Renal pelvis (tissue), 4 donors: ENCODE data around the gene SLC38A10. TPM values are rescaled to one million over a fixed set of nuclear protein-coding genes. Genes with fewer than 3 reads are reported as not detected.
"Not testable (repeated sequence)": the region's sequence is repeated elsewhere in the genome, so short reads cannot be mapped to it uniquely, and the experiment has no call there.

Experiments
- DNase-seq: peaks from one replicate; pipeline ENCODE4 v3.0.0-alpha.2; 2013
- polyA plus RNA-seq, 3 donors: library from polyadenylated mRNA; unstranded; fragments of 120-200 nt; gene quantifications; one replicate each; pipeline ENCODE4 v1.2.1, GENCODE V29; 2013; ENCODE audit not compliant: insufficient read length in 3 of 3

The SLC38A10 gene
- polyA plus RNA-seq, 3 donors: 66.8 to 82.5 (median 71.3) TPM

DNA sequence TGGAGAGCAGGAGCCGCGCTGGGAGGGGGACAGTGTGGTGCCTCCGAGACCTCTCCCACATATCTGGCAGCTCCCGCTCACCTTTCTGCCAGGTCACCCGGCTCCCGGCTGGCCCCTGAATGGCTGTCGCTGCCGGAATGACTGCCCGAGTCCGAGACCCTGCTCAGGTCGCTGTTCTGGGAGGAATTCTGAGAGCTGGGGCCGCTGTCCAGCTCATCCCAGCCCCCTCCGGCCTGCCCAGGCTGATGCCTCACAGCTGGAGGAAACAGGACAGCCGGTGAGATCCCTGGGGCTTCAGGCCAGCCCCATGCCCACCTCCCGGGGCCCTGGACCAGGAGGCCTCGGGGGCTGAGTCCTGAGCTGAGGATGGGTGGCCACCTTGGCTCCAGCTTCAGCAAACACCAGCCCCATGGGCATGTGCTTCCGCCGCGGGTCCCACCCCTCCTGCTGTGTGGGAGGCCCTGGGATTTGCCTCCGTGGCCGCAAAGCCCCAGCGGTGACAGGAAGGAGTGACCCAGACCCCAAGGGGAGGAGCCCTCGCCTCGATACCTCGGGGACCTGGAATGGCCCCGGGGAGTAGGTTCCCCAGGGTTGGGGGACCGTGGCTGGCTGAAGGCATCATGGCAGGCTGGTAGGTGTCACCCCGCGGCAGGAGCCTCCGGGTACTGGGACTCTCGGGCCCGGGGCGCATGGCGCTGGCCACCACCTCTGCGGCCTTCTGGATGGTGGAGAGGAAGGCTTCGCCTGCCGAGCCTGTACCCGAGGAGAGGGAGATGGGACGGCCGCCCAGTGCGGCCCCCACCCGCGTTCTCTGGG is 63.1 kb downstream of the SLC38A10 start:
- no peak for DNase-seq

DNA sequence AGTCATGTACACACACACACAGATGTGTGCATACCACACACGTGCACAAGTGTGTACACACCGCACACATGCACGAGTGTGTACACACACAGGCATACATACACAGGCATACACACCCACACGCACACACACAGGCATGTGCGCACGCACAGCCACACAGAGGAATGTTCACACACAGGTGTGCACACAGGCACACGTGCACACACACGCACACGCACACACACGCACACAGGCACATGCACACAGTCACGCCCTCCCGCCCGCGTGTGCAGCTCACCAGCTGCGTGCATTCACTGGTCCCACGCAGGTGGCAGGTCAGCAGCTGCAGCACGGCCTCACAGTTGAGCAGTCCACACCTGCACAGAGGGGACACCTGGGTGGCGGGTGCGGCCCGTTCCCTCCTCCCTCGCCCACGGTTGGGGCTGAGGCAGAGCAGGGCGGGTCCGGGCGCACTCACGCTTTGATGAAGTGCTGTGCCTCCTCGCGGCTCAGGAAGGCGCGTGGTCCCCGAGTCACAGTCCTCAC is 63.9 kb downstream of the SLC38A10 start:
- no peak for DNase-seq

DNA sequence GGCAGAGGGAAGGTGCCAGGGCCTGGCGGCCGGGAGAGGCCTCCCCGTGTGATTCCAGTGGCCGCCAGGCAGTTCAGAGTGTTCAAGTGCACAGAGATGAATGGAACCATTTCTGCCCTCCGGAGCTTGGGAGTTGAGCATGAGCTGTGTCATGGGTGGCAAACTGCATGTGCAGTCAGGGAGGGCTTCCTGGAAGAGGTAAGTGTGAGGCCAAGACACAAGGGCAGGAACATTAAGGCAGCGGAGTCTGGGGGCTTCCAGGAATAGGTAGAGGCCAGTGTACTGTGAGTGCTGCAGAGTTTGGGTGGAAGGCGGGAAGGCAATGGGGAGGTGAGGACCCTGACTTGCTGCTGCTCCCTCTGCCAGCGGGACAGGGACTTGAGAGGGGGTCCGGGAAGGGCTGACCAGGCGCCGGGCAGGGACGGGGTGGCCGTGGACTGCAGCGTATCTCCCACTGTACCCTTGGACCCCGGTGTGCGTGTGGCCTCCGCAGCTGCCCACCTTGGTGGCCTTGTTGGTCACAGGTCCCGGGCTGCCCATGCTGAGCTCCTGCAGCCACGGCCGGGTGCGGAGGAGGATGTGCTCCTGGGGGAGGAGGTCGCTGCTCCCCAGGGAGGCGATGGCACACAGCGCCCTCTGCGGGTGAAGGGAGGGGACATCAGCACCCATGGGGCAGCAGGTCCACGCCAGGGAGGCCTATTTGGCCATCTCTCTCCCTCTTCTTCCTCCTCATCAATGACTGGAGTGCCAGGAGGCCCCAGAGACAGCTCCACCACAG is 64.9 kb downstream of the SLC38A10 start:
- DNase-seq: no peak

DNA sequence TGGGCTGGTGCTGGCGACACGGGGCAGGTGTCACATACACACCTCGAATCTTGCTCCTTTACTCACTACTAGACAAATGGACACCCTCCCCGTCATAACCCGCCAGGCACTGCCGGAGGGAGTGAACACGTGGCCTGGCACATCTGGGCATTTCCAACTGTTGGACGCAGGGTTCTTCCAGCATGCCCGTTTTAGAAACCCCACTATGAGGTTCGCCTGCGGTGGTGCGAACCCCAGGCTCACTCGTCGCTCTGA is 65.5 kb downstream of the SLC38A10 start:
- DNase-seq: no peak

DNA sequence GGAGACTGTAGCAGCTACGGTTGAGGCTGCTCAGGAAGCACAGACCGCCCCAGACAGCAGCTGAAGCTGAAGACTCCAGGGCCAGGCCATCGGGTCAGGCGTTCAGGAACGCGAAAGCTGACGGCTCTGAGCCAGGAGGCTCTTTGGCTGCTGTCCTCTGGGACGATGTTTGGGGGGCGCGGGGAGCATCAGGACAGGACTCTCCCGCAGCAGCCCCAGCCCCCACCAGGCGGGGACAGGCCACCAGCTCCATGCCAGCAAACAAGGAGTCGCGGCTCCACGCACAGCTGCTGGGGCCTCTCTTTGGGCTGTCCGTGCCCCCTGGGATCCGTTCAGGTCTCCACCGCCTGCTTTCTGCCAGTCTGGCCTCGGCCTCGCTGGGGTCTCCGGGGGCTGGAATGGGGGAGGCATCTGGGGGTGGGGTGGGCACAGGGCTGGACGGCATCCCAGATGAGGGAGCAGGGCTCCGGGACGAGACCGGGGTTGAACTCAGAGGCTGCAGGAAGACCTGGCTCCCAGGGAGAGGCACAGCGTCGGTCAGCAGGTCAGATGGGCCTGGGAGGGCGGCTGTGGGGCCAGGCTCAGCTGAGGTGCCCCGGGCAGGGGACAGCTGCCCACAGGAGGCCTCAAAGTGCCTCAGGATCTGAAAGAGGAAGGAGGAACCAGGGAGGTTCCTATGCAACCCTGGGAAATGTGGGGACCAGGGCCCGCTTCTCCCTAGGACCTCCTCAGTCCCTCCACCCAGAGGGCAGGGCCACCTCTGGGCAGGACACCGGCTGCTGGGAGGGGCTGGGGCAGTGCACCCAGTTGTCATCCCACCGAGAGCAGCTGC is 66.1 kb downstream of the SLC38A10 start:
- no peak for DNase-seq

DNA sequence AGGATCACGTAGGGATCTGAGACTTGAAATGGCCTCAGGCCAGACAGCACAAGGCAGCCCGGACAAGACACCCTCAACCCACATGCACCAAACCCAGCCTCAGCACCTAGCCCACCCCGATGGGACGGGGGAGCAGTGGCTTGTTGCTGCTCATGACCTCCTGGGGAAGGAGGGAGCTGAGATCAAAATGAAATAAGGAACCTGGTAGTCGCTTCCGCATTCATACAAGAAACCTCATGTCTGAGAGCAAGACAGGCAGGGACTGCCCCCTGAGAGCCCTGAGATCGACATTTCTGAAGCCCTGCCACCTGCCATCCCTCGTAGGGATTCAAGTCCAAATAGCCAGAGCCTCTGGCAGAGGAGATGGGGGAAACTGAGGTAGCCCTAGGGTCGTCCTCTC is 66.7 kb downstream of the SLC38A10 start:
- no peak for DNase-seq

DNA sequence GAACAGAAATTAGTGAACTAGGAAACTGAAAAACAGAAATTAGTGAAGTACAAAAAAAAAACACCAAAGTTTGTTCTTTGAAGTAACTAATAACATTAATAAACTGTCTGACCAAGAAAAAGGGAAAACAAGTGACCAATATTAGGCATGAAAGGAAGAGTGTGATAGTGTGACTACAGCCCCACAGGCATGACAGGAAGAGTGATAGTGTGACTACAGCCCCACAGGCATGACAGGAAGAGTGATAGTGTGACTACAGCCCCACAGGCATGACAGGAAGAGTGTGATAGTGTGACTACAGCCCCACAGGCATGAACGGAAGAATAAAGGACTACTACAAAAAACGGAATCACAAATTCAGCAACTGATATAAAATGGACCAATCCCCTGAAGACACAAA is 67.5 kb downstream of the SLC38A10 start:
- DNase-seq: not testable (repeated sequence)

DNA sequence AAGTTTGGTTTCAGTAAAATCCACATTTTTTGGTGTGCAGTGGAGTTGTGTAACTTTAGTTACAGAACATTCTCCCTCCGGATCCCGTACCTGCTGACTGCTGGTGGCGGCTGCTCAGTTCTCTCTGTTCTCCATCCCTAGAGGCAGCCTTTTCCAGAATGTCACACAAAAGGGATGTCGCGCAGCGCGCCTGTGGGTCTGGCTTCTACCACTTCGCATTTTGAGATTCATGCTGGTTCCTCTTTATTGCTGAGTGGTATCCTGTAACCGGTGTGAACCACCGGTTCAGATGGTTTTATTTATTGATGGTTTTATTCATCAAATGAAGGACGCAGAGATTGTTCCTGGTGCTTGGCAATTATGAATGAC is 71.4 kb downstream of the SLC38A10 start:
- DNase-seq: no peak

DNA sequence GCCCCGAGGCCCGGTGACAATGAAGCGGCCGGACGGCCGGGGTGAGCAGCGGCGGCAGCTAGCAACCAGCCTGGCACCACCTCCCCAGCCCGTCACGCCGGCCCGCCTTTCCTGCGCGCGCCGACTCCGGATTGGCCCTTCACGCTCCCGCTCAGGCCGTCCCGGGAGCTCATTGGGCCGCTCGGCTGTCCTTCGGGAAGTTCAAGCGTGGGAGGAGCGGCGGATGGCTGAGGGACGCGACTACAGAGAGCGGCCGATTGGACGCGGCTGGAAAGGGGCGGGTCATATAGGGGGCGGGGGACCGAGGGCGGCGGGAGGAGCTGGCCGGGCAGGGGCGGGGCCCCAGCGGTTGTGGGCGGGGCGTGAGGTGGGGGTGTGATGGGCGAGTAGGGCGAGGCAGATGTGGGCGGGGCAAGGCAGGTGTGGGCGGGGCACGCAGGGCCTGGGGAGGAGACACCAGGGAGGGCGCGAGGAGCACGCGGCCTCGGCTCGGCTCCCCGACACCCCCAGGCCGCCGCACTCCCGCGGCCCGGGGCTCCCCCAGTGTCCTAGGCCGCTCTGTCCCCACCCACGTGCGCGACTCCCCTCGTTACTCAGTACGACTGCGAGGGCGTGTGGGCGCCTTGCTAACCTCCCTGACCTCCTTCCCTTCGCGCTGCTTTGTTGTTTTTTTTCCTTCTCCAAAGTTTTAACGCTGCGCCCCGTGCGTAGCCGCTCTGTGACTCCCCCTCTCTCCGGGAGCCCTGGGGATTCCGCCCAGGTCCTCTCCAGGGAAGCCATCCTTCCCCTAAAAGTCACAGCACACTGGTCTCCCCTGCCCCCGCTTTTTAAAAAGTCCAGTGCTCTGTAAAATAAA is 72.0 kb downstream of the SLC38A10 start, which contains the start of gene CEP131:
CEP131 (minus strand) TSS at position 60 of the 856 bp plus-strand sequence. CDS start 2,909 bp downstream, outside the sequence.
- DNase-seq: peak; percentile 98

DNA sequence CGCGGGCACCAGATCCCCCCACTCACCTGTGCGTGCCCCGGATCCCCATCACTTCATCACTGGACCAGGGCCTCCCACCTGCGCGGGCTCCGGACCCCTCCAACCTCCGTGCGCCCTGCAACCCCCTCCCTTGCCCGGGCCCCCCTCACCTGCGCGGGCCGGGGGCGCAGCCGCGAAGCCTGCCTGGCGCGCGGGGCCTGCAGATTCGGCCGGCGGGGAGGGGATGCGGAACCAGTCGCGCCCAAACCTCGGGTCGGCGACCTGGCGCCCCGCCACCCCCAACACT is 72.5 kb downstream of the SLC38A10 start:
- no peak for DNase-seq

DNA sequence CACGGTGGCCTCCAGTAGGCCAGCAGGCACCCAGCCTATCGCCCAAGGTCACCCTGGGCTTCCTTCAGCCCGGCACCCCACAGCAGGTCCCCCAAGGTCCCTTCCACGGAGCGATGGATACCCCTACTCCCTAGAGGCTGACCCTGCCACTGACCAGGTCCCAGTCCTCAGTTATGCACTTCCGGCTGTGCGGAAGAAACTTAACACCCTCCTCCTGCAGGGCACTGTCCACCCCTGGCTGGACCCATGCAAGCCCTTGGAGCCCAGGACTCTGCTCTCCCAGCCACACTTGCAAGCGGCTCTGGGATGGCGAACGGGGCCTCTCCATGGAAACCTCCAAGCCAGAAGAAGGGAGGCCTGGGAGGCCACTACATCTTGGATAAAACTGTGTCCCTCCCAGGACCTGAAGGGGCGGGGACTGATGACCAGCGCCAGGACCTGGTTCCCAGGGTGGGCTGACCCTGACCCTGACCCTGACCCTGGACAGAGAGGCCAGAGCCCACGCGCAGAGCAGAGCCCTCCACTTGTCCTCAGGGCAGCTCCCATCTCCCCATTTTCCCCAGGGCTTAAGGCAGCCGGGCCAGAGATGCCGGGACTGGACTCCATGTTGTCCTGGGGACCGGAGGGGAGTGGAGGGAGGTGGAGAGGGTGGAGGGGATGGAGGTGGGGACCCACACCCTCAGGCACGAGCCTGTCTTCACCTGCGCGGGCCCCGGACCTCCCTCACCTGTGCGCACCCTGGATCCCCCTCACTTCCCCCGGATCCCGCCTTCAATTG is 73.1 kb downstream of the SLC38A10 start:
- DNase-seq: no peak

DNA sequence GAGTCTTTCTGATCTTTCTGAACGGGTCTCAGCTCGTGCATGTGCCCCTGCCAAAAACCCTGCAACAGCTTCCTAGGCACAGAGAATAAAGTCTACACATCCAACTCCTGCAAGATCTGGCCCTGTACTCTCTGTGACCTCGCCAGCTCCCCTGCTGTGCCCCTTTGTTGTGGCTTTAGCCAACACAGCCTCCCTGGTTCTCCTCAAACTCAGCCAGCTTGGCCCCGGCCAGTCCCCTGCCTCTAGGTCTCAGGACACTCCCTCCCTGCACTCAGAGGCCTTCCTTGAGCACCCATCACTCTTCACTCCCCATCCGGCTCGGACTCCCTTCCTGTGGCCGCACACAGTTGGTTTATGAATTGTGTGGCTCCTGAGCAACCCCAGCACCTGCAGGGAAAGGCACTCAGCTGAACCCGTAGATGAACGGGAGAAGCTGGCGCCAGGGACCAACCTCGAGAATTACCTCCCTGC is 73.7 kb downstream of the SLC38A10 start:
- no peak for DNase-seq

DNA sequence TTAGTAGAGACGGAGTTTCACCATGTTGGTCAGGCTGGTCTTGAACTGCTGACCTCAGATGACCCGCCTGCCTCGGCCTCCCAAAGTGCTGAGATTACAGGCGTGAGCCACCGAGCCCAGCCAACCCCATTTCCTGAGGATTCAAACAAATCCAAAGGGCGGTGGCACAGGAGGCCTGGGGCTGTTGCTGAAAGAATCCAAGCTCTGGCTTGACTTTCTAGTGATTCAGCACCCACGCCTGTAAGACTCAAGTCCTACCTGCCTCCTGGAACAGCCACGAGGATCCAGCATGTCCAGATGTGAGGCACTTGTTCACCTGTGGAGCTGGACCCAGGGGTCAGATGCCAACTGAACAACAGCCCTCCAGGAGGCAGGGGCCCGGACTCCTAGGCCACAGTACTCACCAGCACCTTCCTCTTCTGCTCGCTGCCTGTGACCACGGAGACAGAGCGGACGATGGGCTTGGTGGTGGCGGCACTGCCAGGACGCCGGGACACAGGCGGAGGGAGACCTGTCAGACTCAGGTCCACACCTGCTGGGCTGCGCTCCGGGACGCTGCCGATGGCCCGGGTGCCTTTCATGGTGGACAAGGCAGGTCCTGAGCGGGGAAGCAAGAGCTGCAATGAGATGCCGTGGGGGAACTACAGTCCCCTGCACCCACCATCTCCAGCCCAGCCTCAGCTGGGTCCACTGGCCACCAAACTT is 75.5 kb downstream of the SLC38A10 start:
- DNase-seq: no peak

DNA sequence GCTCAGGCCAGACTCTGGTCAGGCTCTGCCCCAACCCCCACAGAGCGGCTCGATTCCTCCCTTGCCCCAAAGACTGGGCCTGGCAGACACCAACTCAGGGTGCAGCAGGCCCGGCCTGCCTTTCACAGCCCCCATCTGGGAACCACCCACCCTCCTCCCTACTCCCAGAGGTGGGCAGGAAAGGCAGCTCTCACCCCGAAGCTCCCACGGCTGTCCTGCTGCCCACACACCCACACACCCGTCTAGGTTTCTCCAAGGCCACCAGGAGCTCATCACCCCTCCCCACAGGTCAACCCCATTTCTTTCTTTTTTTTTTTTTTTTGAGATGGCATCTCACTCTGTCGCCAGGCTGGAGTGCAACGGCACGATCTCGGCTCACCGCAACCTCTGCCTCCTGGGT is 76.1 kb downstream of the SLC38A10 start:
- no peak for DNase-seq

DNA sequence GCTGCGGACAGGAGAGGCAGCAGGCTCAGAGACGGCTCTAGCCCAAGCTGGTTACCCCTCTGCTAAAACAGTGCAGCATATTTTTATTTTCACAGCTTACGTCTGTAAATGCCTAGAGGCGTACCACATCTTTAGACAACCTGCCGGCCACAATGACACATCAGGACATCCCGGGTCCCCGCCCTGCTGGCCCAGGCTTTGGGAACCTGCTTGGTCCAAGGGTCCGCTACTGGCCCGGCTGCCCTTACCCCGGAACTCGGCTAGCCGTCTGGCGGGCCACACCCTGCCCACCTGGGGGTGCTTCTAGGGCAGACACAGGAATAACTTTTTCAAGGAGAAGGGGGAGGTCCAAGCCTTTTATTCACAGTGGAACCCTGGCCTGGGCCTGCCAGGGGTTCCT is 76.6 kb downstream of the SLC38A10 start:
- no peak for DNase-seq

DNA sequence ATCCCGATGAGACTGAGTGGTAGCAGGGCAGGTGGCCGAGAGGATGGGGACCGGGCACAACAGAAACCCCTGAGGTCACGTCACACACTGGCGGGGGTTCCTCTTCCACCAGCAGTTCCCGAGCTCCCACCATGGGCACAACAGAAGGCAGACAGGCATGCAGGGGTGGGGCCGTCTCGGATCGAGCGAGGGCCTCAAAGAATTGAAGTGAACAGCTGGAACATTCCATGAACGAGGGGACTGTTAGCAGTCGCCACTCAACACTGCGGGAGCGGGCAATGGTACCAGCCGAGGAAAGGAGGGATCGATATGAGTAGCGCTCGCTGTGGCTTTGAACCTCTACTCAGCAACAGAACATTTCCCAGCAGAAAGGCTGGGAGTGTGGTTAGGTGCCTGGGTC is 77.6 kb downstream of the SLC38A10 start:
- DNase-seq: no peak

DNA sequence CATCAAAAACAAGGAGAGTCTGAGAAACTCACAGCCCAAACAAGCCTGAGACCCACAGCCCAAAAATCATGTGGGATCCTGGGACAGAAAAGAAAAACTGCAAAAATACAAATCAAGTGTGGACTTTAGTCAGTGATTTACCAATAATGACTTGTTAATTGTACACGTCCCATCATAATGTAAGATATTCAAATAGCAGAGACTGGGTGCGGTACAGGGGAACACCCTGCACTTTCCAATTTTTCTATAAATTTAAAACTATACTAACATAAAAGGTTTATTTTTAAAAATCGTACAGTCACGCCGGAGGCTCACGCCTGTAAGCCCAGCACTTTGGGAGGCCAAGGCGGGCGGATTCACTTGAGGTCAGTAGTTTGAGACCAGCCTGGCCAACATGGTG is 81.1 kb downstream of the SLC38A10 start:
- no peak for DNase-seq

DNA sequence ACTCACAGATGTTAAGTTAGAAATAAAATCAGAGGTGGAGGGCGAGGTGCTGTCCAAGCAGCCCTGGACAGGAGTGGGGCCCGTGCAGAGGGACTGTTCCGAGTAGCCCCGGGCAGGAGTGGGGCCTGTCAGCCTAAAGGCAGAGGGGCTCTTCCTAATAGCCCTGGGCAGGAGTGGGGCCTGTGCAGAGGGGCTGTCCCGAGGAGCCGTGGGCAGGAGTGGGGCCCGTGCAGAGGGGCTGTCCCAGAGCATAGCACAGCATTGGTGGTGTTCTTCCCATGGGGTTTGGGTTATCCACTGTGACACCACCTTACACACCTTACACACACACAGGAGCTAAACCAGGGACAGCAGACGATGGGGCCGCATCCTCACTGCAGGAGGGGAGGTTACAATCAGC is 82.7 kb downstream of the SLC38A10 start:
- DNase-seq: no peak

DNA sequence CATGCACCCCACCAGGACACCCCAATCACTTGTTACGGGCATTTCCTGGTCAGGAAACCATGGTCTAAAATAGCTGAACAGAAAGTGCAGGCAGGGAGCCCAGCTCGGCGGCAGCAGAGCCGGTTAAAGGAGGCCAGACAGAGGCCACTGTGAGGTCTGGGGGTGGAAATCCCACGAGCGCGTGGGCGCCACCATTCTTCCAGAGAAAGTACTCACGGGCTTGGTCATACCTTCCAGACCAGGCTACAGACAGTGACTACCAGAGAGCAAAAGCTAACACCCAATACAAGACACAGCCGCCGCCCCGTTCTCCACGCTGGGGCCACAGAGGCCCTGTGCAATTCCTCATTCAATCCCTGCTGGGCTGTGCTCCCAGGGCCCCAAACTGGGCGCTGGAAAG is 84.2 kb downstream of the SLC38A10 start:
- DNase-seq: no peak

DNA sequence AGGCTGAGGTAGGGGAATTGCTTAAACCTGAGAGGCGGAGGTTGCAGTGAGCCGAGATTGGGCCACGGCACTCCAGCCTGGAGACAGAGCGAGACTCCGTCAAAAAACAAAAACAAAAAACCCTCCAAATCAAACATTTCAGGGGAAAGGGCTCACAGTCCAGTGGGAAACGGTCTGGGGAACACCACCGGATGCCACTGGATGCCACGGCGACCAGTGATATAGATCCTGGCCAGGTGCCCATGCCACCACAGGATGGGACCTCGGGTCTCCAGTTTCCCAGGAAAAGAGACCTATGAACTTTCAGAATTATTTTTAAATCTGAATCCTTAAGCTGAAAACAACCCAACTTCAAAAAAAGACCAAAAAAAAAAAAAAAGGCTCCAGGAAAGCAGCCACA is 84.6 kb downstream of the SLC38A10 start:
- DNase-seq: no peak
